ENCODE results near the gene CCDC136. TPM values are rescaled to one million over a fixed set of nuclear protein-coding genes. Genes with fewer than 3 reads are reported as not detected.

CCDC136 gene
- total RNA-seq, 1 donor, result 1.3 TPM

GRCh38 chr7:128839751-128840177 is 48.0 kb downstream of the CCDC136 start:
- Histone ChIP-seq H3K4me3 (ENCODE audit: low read length) (no peak overlapping the region), H3K27me3 (ENCODE audit: insufficient read depth, low read length) (no peaks in the 10 kb centered on the region), H3K9me3 (ENCODE audit: low read depth, low read length) (no peaks in the 10 kb centered on the region), H3K4me1 (ENCODE audit: insufficient read depth, low read length) (no peaks in the 10 kb centered on the region)

GRCh38 chr7:128840326-128841170 is 48.8 kb downstream of the CCDC136 start:
- H3K9me3 ChIP-seq (ENCODE audit: low read depth, low read length), result no peaks in the 10 kb centered on the region

GRCh38 chr7:128841171-128841690 is 49.5 kb downstream of the CCDC136 start:
- no peaks in the 10 kb centered on the region for H3K27me3 ChIP-seq (ENCODE audit: insufficient read depth, low read length)
- H3K4me3 ChIP-seq (ENCODE audit: low read length), result no peak overlapping the region
- H3K4me1 ChIP-seq (ENCODE audit: insufficient read depth, low read length), result no peaks in the 10 kb centered on the region
- H3K9me3 ChIP-seq (ENCODE audit: low read depth, low read length), result no peaks in the 10 kb centered on the region

More at GRCh38 chr7:128840326-128841170, 48.8 kb downstream of the CCDC136 start:
- Histone ChIP-seq H3K4me1 (ENCODE audit: insufficient read depth, low read length) (no peaks in the 10 kb centered on the region), H3K4me3 (ENCODE audit: low read length) (no peak overlapping the region), H3K27me3 (ENCODE audit: insufficient read depth, low read length) (no peaks in the 10 kb centered on the region)

GRCh38 chr7:128841921-128842673 is 50.3 kb downstream of the CCDC136 start:
- Histone ChIP-seq H3K27me3 (ENCODE audit: insufficient read depth, low read length) (no peaks in the 10 kb centered on the region), H3K9me3 (ENCODE audit: low read depth, low read length) (no peaks in the 10 kb centered on the region), H3K4me3 (ENCODE audit: low read length) (no peak overlapping the region), H3K4me1 (ENCODE audit: insufficient read depth, low read length) (no peaks in the 10 kb centered on the region)

- Histone ChIP-seq H3K4me3 (ENCODE audit: low read length) (no peak overlapping the region), H3K27me3 (ENCODE audit: insufficient read depth, low read length) (no peaks in the 10 kb centered on the region), H3K9me3 (ENCODE audit: low read depth, low read length) (no peaks in the 10 kb centered on the region), H3K4me1 (ENCODE audit: insufficient read depth, low read length) (no peaks in the 10 kb centered on the region)
Observed at GRCh38 chr7:128842674-128843641, 51.2 kb downstream of the CCDC136 start.

GRCh38 chr7:128843938-128844621 is 52.3 kb downstream of the CCDC136 start:
- no peaks in the 10 kb centered on the region for H3K27me3 ChIP-seq (ENCODE audit: insufficient read depth, low read length)
- no peak overlapping the region for H3K4me3 ChIP-seq (ENCODE audit: low read length)
- H3K9me3 ChIP-seq (ENCODE audit: low read depth, low read length), result no peaks in the 10 kb centered on the region
- H3K4me1 ChIP-seq (ENCODE audit: insufficient read depth, low read length), result no peaks in the 10 kb centered on the region

- H3K4me1 ChIP-seq (ENCODE audit: insufficient read depth, low read length), result no peaks in the 10 kb centered on the region
- no peaks in the 10 kb centered on the region for H3K27me3 ChIP-seq (ENCODE audit: insufficient read depth, low read length)
- no peak overlapping the region for H3K4me3 ChIP-seq (ENCODE audit: low read length)
- H3K9me3 ChIP-seq (ENCODE audit: low read depth, low read length), result no peaks in the 10 kb centered on the region
Observed at GRCh38 chr7:128844777-128845311, 53.1 kb downstream of the CCDC136 start.

GRCh38 chr7:128845475-128845874 is 53.7 kb downstream of the CCDC136 start:
- Histone ChIP-seq H3K4me1 (ENCODE audit: insufficient read depth, low read length) (no peaks in the 10 kb centered on the region), H3K4me3 (ENCODE audit: low read length) (no peak overlapping the region), H3K9me3 (ENCODE audit: low read depth, low read length) (no peaks in the 10 kb centered on the region), H3K27me3 (ENCODE audit: insufficient read depth, low read length) (no peaks in the 10 kb centered on the region)

- H3K4me1 ChIP-seq (ENCODE audit: insufficient read depth, low read length), result no peaks in the 10 kb centered on the region
- no peaks in the 10 kb centered on the region for H3K27me3 ChIP-seq (ENCODE audit: insufficient read depth, low read length)
- no peak overlapping the region for H3K4me3 ChIP-seq (ENCODE audit: low read length)
- no peaks in the 10 kb centered on the region for H3K9me3 ChIP-seq (ENCODE audit: low read depth, low read length)
Observed at GRCh38 chr7:128845987-128846386, 54.2 kb downstream of the CCDC136 start.

GRCh38 chr7:128846781-128847444 is 55.1 kb downstream of the CCDC136 start:
- Histone ChIP-seq H3K27me3 (ENCODE audit: insufficient read depth, low read length) (no peaks in the 10 kb centered on the region), H3K4me3 (ENCODE audit: low read length) (no peak overlapping the region), H3K9me3 (ENCODE audit: low read depth, low read length) (no peaks in the 10 kb centered on the region), H3K4me1 (ENCODE audit: insufficient read depth, low read length) (no peaks in the 10 kb centered on the region)

- Histone ChIP-seq H3K9me3 (ENCODE audit: low read depth, low read length) (no peaks in the 10 kb centered on the region), H3K4me1 (ENCODE audit: insufficient read depth, low read length) (no peaks in the 10 kb centered on the region), H3K27me3 (ENCODE audit: insufficient read depth, low read length) (no peaks in the 10 kb centered on the region), H3K4me3 (ENCODE audit: low read length) (no peak overlapping the region)
Observed at GRCh38 chr7:128847721-128848211, 56.0 kb downstream of the CCDC136 start.

- Histone ChIP-seq H3K27me3 (ENCODE audit: insufficient read depth, low read length) (no peaks in the 10 kb centered on the region), H3K9me3 (ENCODE audit: low read depth, low read length) (no peaks in the 10 kb centered on the region), H3K4me1 (ENCODE audit: insufficient read depth, low read length) (no peaks in the 10 kb centered on the region), H3K4me3 (ENCODE audit: low read length) (no peak overlapping the region)
Observed at GRCh38 chr7:128848289-128849155, 56.8 kb downstream of the CCDC136 start.

GRCh38 chr7:128849156-128849515 is 57.4 kb downstream of the CCDC136 start:
- no peaks in the 10 kb centered on the region for H3K4me1 ChIP-seq (ENCODE audit: insufficient read depth, low read length)
- no peak overlapping the region for H3K4me3 ChIP-seq (ENCODE audit: low read length)
- H3K27me3 ChIP-seq (ENCODE audit: insufficient read depth, low read length), result no peaks in the 10 kb centered on the region
- H3K9me3 ChIP-seq (ENCODE audit: low read depth, low read length), result no peaks in the 10 kb centered on the region

Data from mononuclear cell (primary cell).